DND-41 (cell line): ENCODE results near the gene SHLD2.
"Not testable (repeated sequence)": the region's sequence is repeated elsewhere in the genome, so short reads cannot be mapped to it uniquely, and the experiment has no call there.

ENCODE experiments used
- ATAC-seq: fragments of 200-7000 bp; cut with Tn5 transposase; 3 replicates; pipeline ENCODE4 v1.9.1; 2021; ENCODE audit warnings: low read depth; ENCODE audit not compliant: insufficient read depth
- DNase-seq: peaks from one replicate; pipeline ENCODE4 v3.0.0-alpha.2; 2020
- H2AFZ ChIP-seq: 2 replicates; pipeline ENCODE4 v1.6.0; 2012; ENCODE audit warnings: low read depth, low read length
- H3K27ac ChIP-seq: 2 replicates; pipeline ENCODE4 v1.5.1; 2012; ENCODE audit warnings: low read length, inconsistent platforms
- H3K27me3 ChIP-seq: fragments of 200-600 bp; sonication (generic); 2 replicates; pipeline ENCODE4 v1.6.0; 2012; ENCODE audit warnings: low read length, mild to moderate bottlenecking, inconsistent platforms; ENCODE audit not compliant: insufficient read depth, poor library complexity
- H3K36me3 ChIP-seq: 2 replicates; pipeline ENCODE4 v1.5.1; 2012; ENCODE audit warnings: low read length, inconsistent platforms; ENCODE audit not compliant: insufficient read depth
- H3K4me1 ChIP-seq: 2 replicates; pipeline ENCODE4 v1.5.1; 2012; ENCODE audit warnings: mild to moderate bottlenecking, low read length; ENCODE audit not compliant: insufficient read depth
- H3K4me2 ChIP-seq: 2 replicates; pipeline ENCODE4 v1.6.0; 2012; ENCODE audit warnings: mild to moderate bottlenecking, moderate library complexity, low read length, inconsistent platforms; ENCODE audit not compliant: insufficient read depth
- H3K4me3 ChIP-seq, 2 experiments: fragments of 200-600 bp in 1 of 2; shearing (Covaris generic) in 1 of 2; 2 replicates each; pipeline ENCODE4 v1.5.1; 2012 to 2016; ENCODE audit warnings: inconsistent platforms in 2 of 2, low read length in 2 of 2, mild to moderate bottlenecking in 2 of 2, low read depth in 1 of 2, moderate library complexity in 1 of 2
- H3K79me2 ChIP-seq: 2 replicates; pipeline ENCODE4 v1.6.0; 2012; ENCODE audit warnings: low read length, inconsistent platforms; ENCODE audit not compliant: insufficient read depth
- H3K9ac ChIP-seq: 2 replicates; pipeline ENCODE4 v1.6.0; 2012; ENCODE audit warnings: low read depth, mild to moderate bottlenecking, inconsistent platforms, low read length, moderate library complexity
- H3K9me3 ChIP-seq: 2 replicates; pipeline ENCODE4 v1.5.1; 2012; ENCODE audit warnings: low read length, moderate library complexity, mild to moderate bottlenecking, inconsistent platforms; ENCODE audit not compliant: insufficient read depth, severe bottlenecking
- H4K20me1 ChIP-seq: 2 replicates; pipeline ENCODE4 v1.6.0; 2012; ENCODE audit warnings: low read length; ENCODE audit not compliant: insufficient read depth

The SHLD2 gene

DNA sequence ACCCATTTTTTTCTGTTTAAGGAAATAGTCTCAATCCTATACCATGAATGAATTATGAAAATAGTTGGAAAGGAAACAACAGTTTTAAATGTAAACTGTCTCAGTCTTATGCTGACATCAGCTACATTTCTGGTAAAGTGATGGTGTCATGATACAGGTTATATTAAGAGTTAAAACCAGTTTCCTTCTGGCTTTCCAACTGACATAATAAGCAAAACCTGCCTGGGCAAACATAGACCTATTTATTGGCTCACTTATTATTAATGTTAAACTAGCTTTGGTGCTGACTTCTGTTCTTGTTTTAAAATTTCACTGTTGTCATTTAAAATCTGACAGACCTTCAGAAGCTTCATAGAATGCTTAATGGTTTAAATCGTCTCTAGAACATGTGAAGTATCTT is 24.0 kb downstream of the SHLD2 start:
- not testable (repeated sequence) for H3K27ac ChIP-seq, ATAC-seq, H3K27me3 ChIP-seq, H3K4me3 ChIP-seq, H3K9me3 ChIP-seq, H4K20me1 ChIP-seq, H3K9ac ChIP-seq, H2AFZ ChIP-seq, H3K4me2 ChIP-seq, DNase-seq, H3K4me1 ChIP-seq, H3K79me2 ChIP-seq, H3K36me3 ChIP-seq

DNA sequence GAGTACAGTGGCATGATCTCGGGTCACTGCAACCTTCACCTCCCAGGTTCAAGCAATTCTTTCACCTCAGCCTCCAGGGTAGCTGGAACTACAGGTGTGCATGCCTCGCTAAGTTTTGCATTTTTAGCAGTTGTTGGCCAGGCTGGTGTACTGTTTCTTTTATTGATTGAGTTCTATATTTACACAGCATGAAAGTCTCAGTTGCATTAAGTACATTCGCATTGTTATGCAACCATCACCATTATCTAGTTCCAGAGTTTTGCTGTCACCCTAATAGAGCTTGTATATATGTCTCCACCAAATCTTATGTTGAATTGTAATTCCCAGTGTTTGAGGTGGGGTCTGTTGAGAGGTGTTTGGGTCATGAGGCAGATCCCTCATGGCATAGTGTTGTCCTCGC is 28.3 kb downstream of the SHLD2 start:
- DNase-seq, H3K9ac ChIP-seq, ATAC-seq, H3K27ac ChIP-seq, H4K20me1 ChIP-seq, H3K9me3 ChIP-seq, H3K36me3 ChIP-seq, H3K4me3 ChIP-seq, H2AFZ ChIP-seq, H3K4me1 ChIP-seq, H3K79me2 ChIP-seq, H3K27me3 ChIP-seq, H3K4me2 ChIP-seq: not testable (repeated sequence)

- not testable (repeated sequence) for H3K36me3 ChIP-seq, H4K20me1 ChIP-seq, H3K27ac ChIP-seq, H3K79me2 ChIP-seq, ATAC-seq, H3K4me2 ChIP-seq, H3K9me3 ChIP-seq, DNase-seq, H2AFZ ChIP-seq, H3K4me1 ChIP-seq, H3K4me3 ChIP-seq, H3K9ac ChIP-seq, H3K27me3 ChIP-seq
These were observed 32.0 kb downstream of the SHLD2 start for GRCh38 chr10:87127048-87127447.

- H3K9ac ChIP-seq, H3K36me3 ChIP-seq, H4K20me1 ChIP-seq, DNase-seq, H3K27ac ChIP-seq, H3K79me2 ChIP-seq, H2AFZ ChIP-seq, H3K4me2 ChIP-seq, H3K4me1 ChIP-seq, H3K27me3 ChIP-seq, H3K9me3 ChIP-seq, ATAC-seq, H3K4me3 ChIP-seq: not testable (repeated sequence)
These were observed 32.7 kb downstream of the SHLD2 start for GRCh38 chr10:87127607-87128156.

GRCh38 chr10:87132176-87132575 is 37.2 kb downstream of the SHLD2 start:
- H3K79me2 ChIP-seq, H3K36me3 ChIP-seq, H3K9me3 ChIP-seq, ATAC-seq, H3K4me1 ChIP-seq, H3K4me3 ChIP-seq, H3K27me3 ChIP-seq, H2AFZ ChIP-seq, H3K9ac ChIP-seq, H4K20me1 ChIP-seq, DNase-seq, H3K4me2 ChIP-seq, H3K27ac ChIP-seq: not testable (repeated sequence)

DNA sequence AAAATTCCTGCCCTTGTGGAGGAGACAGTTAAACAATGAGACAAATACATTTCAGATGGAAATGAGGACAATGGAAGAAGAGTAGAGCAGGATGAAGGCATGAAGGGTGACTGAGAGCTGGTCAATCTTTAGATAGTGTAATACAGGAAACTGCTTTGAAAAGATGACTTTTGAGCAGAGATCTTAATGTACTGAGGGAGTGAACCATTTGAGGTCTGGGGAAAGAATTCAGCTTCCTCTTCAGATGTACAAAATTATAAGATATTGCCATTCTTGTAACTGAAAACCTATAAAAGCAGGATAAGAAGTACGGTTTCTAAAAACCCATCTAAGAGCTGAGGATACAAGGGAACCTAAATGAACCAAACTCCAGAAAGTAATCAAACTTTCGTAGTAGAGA is 38.9 kb downstream of the SHLD2 start:
- H3K36me3 ChIP-seq, H3K79me2 ChIP-seq, H4K20me1 ChIP-seq, DNase-seq, H3K9me3 ChIP-seq, H3K27ac ChIP-seq, H3K4me2 ChIP-seq, H3K4me3 ChIP-seq, H3K4me1 ChIP-seq, H2AFZ ChIP-seq, H3K9ac ChIP-seq, H3K27me3 ChIP-seq, ATAC-seq: not testable (repeated sequence)

GRCh38 chr10:87134440-87134839 is 39.4 kb downstream of the SHLD2 start:
- not testable (repeated sequence) for H3K27ac ChIP-seq, H3K36me3 ChIP-seq, H3K4me3 ChIP-seq, H3K4me1 ChIP-seq, H3K79me2 ChIP-seq, H4K20me1 ChIP-seq, H3K9me3 ChIP-seq, DNase-seq, H3K4me2 ChIP-seq, ATAC-seq, H3K9ac ChIP-seq, H3K27me3 ChIP-seq, H2AFZ ChIP-seq

GRCh38 chr10:87137478-87137877 is 42.5 kb downstream of the SHLD2 start:
- not testable (repeated sequence) for H3K36me3 ChIP-seq, H3K27ac ChIP-seq, H4K20me1 ChIP-seq, H3K27me3 ChIP-seq, ATAC-seq, H3K4me2 ChIP-seq, H3K9ac ChIP-seq, H3K4me3 ChIP-seq, DNase-seq, H3K79me2 ChIP-seq, H3K9me3 ChIP-seq, H2AFZ ChIP-seq, H3K4me1 ChIP-seq
